Measurements from ENCODE around the gene BABAM1. TPM values are rescaled to one million over a fixed set of nuclear protein-coding genes. Genes with fewer than 3 reads are reported as not detected.

Gene BABAM1
- polyA plus RNA-seq, 3 donors = 76.9 to 106 (median 90.3) TPM

DNA sequence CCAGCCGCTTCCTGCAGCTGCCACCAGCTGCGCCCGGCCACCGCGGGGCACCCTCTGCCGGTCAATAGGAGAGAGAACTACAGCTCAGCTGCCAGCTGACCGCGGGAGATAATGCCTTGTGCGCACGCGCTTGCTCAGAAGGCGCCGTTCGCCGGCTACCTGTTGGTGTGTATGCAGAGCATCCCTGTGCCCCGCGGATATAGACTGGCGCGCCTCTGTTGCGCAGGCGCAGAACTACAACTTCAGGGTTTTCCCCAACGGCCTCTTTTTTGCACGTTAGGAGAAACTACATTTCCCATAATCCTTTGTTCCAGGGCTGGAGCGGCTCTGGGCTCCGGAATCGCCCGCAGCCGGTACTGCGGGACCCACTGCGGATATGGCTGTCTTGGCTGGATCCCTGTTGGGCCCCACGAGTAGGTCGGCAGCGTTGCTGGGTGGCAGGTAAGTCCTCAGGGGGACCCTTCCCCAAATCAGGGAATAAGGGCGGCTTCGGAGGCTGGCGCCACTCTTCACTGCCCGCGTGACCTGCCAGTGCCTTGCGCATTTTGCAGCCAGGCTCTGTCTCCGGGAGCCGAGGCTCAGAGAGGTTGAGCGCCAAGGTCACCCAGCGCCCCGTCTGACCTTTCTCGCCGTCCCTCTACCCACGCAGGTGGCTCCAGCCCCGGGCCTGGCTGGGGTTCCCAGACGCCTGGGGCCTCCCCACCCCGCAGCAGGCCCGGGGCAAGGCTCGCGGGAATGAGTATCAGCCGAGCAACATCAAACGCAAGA lies 38.5 kb downstream of the BABAM1 start, which contains the start of gene MRPL34:
Gene MRPL34 (plus strand): TSS at position 356 of the 768 bp plus-strand sequence. CDS start 21 bp downstream, at position 377.
- peaks cover 4 to 5% of the 10 kb centered on the region in 2 donors for H3K36me3 Mint-ChIP-seq
- peaks cover 42% of the 10 kb centered on the region for H3K4me1 Mint-ChIP-seq

DNA sequence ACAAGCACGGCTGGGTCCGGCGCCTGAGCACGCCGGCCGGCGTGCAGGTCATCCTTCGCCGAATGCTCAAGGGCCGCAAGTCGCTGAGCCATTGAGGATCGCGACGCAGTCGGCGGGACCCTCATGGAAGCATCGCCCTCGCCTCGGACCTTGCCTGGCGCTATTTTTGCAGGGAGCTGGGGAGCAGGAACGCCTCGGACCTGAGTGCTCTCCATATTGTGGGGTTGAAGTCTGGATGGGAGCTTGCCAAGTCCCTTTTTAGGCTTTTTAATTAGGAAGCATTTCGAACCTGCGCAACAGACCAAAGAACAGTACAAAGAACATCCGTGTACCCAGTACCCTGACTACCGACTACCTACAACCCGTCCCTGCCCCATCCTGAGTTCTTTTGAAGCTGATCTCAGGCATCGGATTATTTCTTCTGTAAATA lies 39.1 kb downstream of the BABAM1 start:
- Mint-ChIP-seq H3K9me3 (peaks cover 0 to 1% (median 0%) of the 10 kb centered on the region in 7 donors), H3K4me3 (peak overlapping the region; percentile 86 to 90), H3K27ac (peak overlapping the region; percentile 31 to 82 (median 60)), H3K27me3 (ENCODE audit: low read depth in 3 of 3) (peaks cover 0 to 3% (median 0%) of the 10 kb centered on the region in 3 donors), H3K4me1 (peaks cover 44% of the 10 kb centered on the region), H3K36me3 (peaks cover 2 to 3% of the 10 kb centered on the region in 2 donors)
- H3K79me2 ChIP-seq (ENCODE audit: insufficient read depth, low read length) = peaks cover 53% of the 10 kb centered on the region
- peak overlapping the region; percentile 80 for H3K4me2 ChIP-seq (replicated peaks; ENCODE audit: extremely low read depth, low read length, poor library complexity, severe bottlenecking)
- H3K36me3 ChIP-seq (replicated peaks in 1 of 2; ENCODE audit: control insufficient read depth in 1 of 2, insufficient read depth in 2 of 2, low read length in 2 of 2) = peaks cover 0 to 2% of the 10 kb centered on the region in 2 donors
- peak overlapping the region; percentile 53 to 76 (median 75) for H3K4me3 ChIP-seq (replicated peaks in 1 of 3; ENCODE audit: low read depth in 2 of 3, low read length in 3 of 3)
- H3K9ac ChIP-seq (ENCODE audit: insufficient read depth, low read length, poor library complexity, severe bottlenecking) = peak overlapping the region; percentile 66
- H4K20me1 ChIP-seq (ENCODE audit: insufficient read depth, low read length) = peaks cover 29% of the 10 kb centered on the region
- intact Hi-C loops (cut with micrococcal nuclease) = no loop called here
- TF ChIP-seq, protein P1, sequence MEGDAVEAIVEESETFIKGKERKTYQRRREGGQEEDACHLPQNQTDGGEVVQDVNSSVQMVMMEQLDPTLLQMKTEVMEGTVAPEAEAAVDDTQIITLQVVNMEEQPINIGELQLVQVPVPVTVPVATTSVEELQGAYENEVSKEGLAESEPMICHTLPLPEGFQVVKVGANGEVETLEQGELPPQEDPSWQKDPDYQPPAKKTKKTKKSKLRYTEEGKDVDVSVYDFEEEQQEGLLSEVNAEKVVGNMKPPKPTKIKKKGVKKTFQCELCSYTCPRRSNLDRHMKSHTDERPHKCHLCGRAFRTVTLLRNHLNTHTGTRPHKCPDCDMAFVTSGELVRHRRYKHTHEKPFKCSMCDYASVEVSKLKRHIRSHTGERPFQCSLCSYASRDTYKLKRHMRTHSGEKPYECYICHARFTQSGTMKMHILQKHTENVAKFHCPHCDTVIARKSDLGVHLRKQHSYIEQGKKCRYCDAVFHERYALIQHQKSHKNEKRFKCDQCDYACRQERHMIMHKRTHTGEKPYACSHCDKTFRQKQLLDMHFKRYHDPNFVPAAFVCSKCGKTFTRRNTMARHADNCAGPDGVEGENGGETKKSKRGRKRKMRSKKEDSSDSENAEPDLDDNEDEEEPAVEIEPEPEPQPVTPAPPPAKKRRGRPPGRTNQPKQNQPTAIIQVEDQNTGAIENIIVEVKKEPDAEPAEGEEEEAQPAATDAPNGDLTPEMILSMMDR (IDR thresholded peaks at IDR 0.05) = no peak
- H3K27ac ChIP-seq (ENCODE audit: low read depth in 1 of 2, low read length in 2 of 2) = peak overlapping the region; percentile 56 to 82
- H3K9me3 ChIP-seq (replicated peaks in 1 of 2; ENCODE audit: control insufficient read depth in 1 of 2, insufficient read depth in 1 of 2, low read length in 2 of 2) = no peaks in the 10 kb centered on the region
- H3K27me3 ChIP-seq (ENCODE audit: control insufficient read depth in 2 of 2, insufficient read depth in 2 of 2, low read length in 2 of 2) = no peaks in the 10 kb centered on the region
- peaks cover 54 to 64% of the 10 kb centered on the region in 2 donors for H3K4me1 ChIP-seq (ENCODE audit: control insufficient read depth in 1 of 2, insufficient read depth in 2 of 2, low read length in 2 of 2)
- H2AFZ ChIP-seq (ENCODE audit: insufficient read depth, low read depth, low read length, poor library complexity, severe bottlenecking) = peak overlapping the region; percentile 88
- DNase-seq = no peak
- 13% methylated on average over 24 of the region's 28 CpGs for WGBS (ENCODE audit: insufficient coverage)

More for the DNA sequence above, 38.5 kb downstream of the BABAM1 start, which contains the start of gene MRPL34:
- Histone ChIP-seq H3K4me3 (replicated peaks in 1 of 3; ENCODE audit: low read depth in 2 of 3, low read length in 3 of 3) (peak within 1 kb of the TSS; percentile 53 to 76 (median 75)), H3K27ac (ENCODE audit: low read depth in 1 of 2, low read length in 2 of 2) (peak within 1 kb of the TSS; percentile 56 to 82), H3K79me2 (ENCODE audit: insufficient read depth, low read length) (peaks cover 52% of the 10 kb centered on the region), H2AFZ (ENCODE audit: insufficient read depth, low read depth, low read length, poor library complexity, severe bottlenecking) (peak within 1 kb of the TSS; percentile 88), H3K27me3 (ENCODE audit: control insufficient read depth in 2 of 2, insufficient read depth in 2 of 2, low read length in 2 of 2) (no peaks in the 10 kb centered on the region), H3K4me1 (ENCODE audit: control insufficient read depth in 1 of 2, insufficient read depth in 2 of 2, low read length in 2 of 2) (peaks cover 54 to 63% of the 10 kb centered on the region in 2 donors), H3K9me3 (replicated peaks in 1 of 2; ENCODE audit: control insufficient read depth in 1 of 2, insufficient read depth in 1 of 2, low read length in 2 of 2) (no peaks in the 10 kb centered on the region), H4K20me1 (ENCODE audit: insufficient read depth, low read length) (peaks cover 27% of the 10 kb centered on the region), H3K9ac (ENCODE audit: insufficient read depth, low read length, poor library complexity, severe bottlenecking) (peak within 1 kb of the TSS; percentile 66), H3K4me2 (replicated peaks; ENCODE audit: extremely low read depth, low read length, poor library complexity, severe bottlenecking) (peak within 1 kb of the TSS; percentile 80), H3K36me3 (replicated peaks in 1 of 2; ENCODE audit: control insufficient read depth in 1 of 2, insufficient read depth in 2 of 2, low read length in 2 of 2) (peaks cover 0 to 2% of the 10 kb centered on the region in 2 donors)
- DNase-seq = peak; percentile 98 to 99 (median 99)
- Mint-ChIP-seq H3K27ac (peak within 1 kb of the TSS; percentile 82 to 93 (median 90)), H3K4me3 (peak within 1 kb of the TSS; percentile 86 to 90), H3K27me3 (ENCODE audit: low read depth in 3 of 3) (peaks cover 0 to 3% (median 0%) of the 10 kb centered on the region in 3 donors), H3K9me3 (peaks cover 0 to 1% (median 0%) of the 10 kb centered on the region in 7 donors)
- WGBS (ENCODE audit: insufficient coverage) = under 1% methylated on average over 54 of the region's 55 CpGs
- TF ChIP-seq, protein P1 (IDR thresholded peaks at IDR 0.05) = peak; percentile 81
- intact Hi-C loops (cut with micrococcal nuclease) = loop anchor here in 1 of 2 donors (2.0 kb wide), 1 partner anchor 39 kb away; the partner anchor contains the start of gene BABAM1
